ENCODE results near the gene LRP8. TPM values are rescaled to one million over a fixed set of nuclear protein-coding genes. Genes with fewer than 3 reads are reported as not detected.

The LRP8 gene
- total and polyA plus RNA-seq, 2 experiments from 2014 or later = 27.8 to 71.1 TPM

- Histone ChIP-seq H3K4me3 (peak overlapping the region; percentile 57), H3K79me2 (replicated peaks; ENCODE audit: insufficient read depth) (peaks cover 5% of the 10 kb centered on the region; the same call in 1 of the 2 replicates), H2AFZ (peak overlapping the region; percentile 88), H3F3A (replicated peaks; ENCODE audit: low read depth) (no peaks in the 10 kb centered on the region; the same call in 1 of the 2 replicates), H3K4me2 (peak overlapping the region; percentile 76), H3K36me3 (ENCODE audit: insufficient read depth) (no peaks in the 10 kb centered on the region), H4K20me1 (replicated peaks; ENCODE audit: insufficient read depth) (no peaks in the 10 kb centered on the region), H3K27ac (ENCODE audit: low read depth) (no peak overlapping the region), H3K4me1 (ENCODE audit: insufficient read depth) (peaks cover 7% of the 10 kb centered on the region), H3K9me2 (ENCODE audit: insufficient read depth) (no peaks in the 10 kb centered on the region), H3K27me3 (ENCODE audit: insufficient read depth) (no peaks in the 10 kb centered on the region)
- Mint-ChIP-seq H3K27me3 (ENCODE audit: insufficient read depth, low read depth, poor library complexity) (peaks cover 3% of the 10 kb centered on the region), H3K36me3 (ENCODE audit: low read depth) (peaks cover 3% of the 10 kb centered on the region; the same call in 2 of the 3 replicates), H3K27ac (peak overlapping the region; percentile 94; the same call in 1 of the 2 replicates), H3K4me1 (peaks cover 15% of the 10 kb centered on the region), H3K9me3 (no peaks in the 10 kb centered on the region; the same call in 2 of the 3 replicates), H3K4me3 (peak overlapping the region; percentile 93)
- no peak for TF ChIP-seq ETS1 (IDR thresholded peaks at IDR 0.05)
- TF ChIP-seq JUNB (IDR thresholded peaks at IDR 0.05; ENCODE audit: unreplicated experiment) = no peak
- TF ChIP-seq CTCF (conservative IDR thresholded peaks at IDR 0.05; ENCODE audit: low read depth in 2 of 2) = no peak
- no peak for TF ChIP-seq STAT1 (IDR thresholded peaks at IDR 0.05; ENCODE audit: unreplicated experiment)
- TF ChIP-seq ZNF462 (CRISPR knock-in tag; IDR thresholded peaks at IDR 0.05) = no peak
- TF ChIP-seq REST (IDR thresholded peaks at IDR 0.05; ENCODE audit: unreplicated experiment) = no peak
- no peak for DNase-seq (ENCODE audit: low spot score)
- no peak for ATAC-seq
Observed at GRCh38 chr1:53220962-53221286, 106.9 kb downstream of the LRP8 start.
